Measurements from ENCODE around the gene HAAO.

HAAO gene

DNA sequence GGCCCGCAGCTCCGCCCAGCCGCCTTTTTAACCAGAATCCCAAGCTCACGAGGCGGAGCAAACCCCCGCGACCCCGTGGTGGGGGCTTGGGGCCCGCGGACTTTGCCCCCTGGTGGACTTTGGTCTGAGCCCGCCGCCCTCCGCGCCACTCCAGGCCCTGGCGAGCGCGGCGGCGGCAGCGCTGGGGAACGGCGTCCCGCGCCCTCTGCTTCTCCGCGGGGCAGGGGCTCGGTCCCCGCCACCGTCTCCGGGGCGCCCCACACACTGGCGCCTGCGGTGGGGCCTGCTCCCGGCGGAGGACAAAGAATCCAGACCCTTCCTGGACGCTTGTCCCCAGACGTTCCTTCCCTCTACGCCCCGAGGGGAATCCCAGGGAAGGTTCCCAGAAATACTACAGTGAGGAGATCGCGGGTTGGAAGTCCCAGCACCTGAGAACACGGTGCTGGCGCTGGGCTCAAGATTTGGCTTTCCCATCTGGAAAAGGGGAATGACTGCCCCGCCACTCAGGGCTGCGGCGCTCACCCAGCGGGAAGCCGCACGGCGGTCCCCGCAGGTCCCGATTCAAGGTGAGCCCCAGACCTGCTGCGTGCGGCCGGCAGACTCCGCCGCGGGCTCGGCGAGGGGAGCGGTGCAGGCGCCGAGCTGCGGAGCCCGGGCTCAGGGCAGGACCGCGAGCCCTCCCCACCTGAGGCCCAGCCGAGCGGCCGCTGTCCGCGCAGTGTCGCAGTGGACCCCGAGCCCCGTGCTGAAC is at the start of gene HAAO:
Gene HAAO (minus strand): TSS at position 1 of the 751 bp plus-strand sequence. CDS start 47 bp downstream, outside the sequence.
- TF ChIP-seq, protein P1, sequence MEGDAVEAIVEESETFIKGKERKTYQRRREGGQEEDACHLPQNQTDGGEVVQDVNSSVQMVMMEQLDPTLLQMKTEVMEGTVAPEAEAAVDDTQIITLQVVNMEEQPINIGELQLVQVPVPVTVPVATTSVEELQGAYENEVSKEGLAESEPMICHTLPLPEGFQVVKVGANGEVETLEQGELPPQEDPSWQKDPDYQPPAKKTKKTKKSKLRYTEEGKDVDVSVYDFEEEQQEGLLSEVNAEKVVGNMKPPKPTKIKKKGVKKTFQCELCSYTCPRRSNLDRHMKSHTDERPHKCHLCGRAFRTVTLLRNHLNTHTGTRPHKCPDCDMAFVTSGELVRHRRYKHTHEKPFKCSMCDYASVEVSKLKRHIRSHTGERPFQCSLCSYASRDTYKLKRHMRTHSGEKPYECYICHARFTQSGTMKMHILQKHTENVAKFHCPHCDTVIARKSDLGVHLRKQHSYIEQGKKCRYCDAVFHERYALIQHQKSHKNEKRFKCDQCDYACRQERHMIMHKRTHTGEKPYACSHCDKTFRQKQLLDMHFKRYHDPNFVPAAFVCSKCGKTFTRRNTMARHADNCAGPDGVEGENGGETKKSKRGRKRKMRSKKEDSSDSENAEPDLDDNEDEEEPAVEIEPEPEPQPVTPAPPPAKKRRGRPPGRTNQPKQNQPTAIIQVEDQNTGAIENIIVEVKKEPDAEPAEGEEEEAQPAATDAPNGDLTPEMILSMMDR (conservative IDR thresholded peaks at IDR 0.05; ENCODE audit: low read length), result no peak
- no peak for DNase-seq (ENCODE audit: low read depth)
- H3K4me3 ChIP-seq (ENCODE audit: low read length), result peak within 1 kb of the TSS; percentile 36

DNA sequence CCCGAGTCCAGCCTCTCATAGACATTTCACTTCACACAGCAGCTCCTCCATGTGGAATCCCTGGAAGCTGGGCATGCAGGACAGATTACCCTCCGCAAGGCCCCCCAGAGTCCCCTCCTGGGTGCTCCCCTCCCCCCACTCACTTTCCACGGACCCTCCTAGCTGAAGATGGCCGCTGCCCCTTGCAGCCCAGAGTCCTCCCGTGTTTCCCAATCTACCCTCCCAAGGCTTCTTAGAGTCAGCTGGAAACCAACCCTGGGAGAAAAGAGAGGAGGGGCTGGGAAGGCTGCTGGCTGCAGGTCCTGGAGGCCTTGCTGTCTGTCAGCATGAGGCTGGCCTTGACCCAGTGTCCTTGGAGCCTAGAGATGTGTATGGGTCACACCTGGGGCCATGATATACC is 49.0 kb upstream of the HAAO start:
- no peak overlapping the region for H3K4me3 ChIP-seq (ENCODE audit: low read length)
- TF ChIP-seq, protein P1 (conservative IDR thresholded peaks at IDR 0.05; ENCODE audit: low read length), result no peak
- DNase-seq (ENCODE audit: low read depth), result no peak

DNA sequence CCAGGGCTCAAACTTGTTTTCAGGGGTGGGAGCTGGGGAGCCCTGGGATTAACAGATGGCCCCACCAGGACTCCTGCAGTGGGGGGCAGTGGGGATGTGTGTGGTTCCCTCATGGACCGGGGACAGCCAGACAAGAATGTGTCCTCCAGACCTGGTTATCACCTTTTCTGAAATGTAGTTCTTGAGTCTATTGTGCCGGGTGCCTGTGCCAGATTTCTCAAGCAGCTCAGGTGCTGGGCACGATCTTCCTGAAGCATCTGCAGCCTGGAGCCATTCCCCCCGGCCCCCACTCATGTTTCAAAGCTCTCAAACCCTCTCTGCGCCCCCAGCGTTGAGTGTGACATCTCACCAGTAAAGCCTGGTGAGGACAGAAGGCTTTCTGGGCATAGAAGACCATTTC is 48.4 kb upstream of the HAAO start:
- TF ChIP-seq, protein P1 (conservative IDR thresholded peaks at IDR 0.05; ENCODE audit: low read length), result no peak
- DNase-seq (ENCODE audit: low read depth), result no peak
- no peak overlapping the region for H3K4me3 ChIP-seq (ENCODE audit: low read length)

DNA sequence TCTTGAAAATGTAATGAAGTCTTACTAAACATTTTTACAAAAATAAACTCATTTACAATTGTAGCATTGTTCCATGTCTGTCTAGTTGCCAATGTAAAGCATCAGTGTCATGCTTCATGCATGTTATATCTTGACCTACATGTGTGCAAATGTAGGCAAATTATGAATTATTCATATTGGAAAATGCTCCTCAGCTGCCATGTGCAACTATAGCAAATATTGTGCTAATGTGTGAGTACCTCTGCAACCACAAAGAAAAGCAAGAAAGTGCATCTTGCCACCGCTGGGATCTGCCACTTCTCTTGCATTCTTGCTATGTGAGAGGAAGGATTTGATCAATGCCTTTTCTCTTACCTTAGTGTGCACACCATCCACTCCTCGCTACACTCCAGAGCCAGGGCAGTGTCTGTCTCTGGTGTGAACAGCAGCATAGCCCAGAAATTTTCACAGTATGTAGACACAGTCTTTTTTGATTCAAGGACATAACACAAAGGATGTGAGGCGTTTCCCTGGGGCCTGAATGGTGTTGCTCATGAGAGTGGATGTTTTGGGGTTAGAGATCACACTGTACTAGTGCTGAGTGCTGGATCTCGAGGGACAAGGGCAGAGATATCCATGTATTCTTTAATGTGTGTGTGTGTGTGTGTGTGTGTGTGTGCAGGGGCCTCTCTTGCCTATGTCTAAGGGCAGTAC is 47.6 kb upstream of the HAAO start:
- DNase-seq (ENCODE audit: low read depth), result no peak
- TF ChIP-seq, protein P1 (conservative IDR thresholded peaks at IDR 0.05; ENCODE audit: low read length), result no peak
- no peak overlapping the region for H3K4me3 ChIP-seq (ENCODE audit: low read length)

DNA sequence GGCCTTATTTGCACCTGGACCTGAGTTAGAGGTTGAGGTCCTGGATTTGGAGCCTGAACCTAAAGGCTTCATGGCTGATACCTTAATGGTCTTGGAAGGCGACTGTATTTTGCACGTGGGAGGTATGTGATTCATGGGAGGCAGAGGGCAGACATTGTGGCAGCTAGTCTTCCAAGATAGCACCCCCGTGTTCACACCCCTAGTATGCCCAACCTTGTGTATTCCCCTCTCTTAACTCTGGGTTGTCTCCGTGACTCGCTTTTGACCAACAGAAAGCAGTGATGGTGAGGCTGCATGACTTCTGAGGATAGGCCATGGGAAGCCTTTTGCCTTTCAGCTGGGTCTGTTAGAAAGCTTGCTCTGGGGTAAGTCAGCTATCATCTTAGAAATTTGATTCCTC is 45.8 kb upstream of the HAAO start:
- no peak overlapping the region for H3K4me3 ChIP-seq (ENCODE audit: low read length)
- TF ChIP-seq, protein P1 (conservative IDR thresholded peaks at IDR 0.05; ENCODE audit: low read length), result no peak
- no peak for DNase-seq (ENCODE audit: low read depth)

DNA sequence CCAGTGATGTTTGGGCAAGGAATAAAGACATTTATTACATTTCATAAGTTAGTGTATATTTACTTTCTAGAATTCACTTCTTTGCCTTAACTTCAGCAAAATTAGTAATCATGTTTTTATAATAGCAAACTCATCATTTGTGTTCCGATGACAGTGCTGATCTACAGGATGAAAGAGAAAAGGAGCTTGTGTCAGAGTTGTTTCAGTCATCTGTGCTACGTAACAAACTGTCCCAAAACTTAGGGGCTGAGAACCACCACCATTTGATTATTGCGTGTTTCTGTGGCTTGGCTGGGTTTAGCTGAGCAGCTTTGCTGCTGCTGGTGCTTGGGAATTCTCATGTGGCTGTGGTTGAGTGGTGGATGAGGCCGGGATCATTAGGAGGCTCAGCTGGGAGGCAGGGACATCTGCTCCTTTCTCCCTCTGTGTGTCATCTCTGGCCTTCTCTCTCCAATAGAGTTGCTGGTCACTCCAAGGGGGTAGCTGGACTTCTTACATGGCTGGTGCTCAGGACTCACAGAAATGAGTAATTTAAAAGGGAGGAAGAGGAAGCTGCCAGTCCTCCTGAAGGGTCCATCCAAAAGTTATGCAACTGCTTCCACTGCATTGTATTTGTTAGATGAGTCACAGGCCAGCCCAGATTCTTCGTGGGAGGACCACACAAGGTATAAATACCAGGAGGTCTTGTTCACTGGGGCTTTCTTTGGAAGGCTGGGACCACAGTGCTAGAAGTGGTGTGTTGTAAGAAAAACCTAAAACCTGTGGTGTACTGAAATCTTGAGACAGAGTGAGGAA is 43.4 kb upstream of the HAAO start:
- TF ChIP-seq, protein P1 (conservative IDR thresholded peaks at IDR 0.05; ENCODE audit: low read length), result no peak
- DNase-seq (ENCODE audit: low read depth), result peak; percentile 100

More for the DNA sequence above, 43.4 kb upstream of the HAAO start:
- H3K4me3 ChIP-seq (ENCODE audit: low read length), result no peak overlapping the region
